AG09309 (cell line): Measurements from ENCODE around the gene SLC41A2.
"Not testable (repeated sequence)": the region's sequence is repeated elsewhere in the genome, so short reads cannot be mapped to it uniquely, and the experiment has no call there.

ENCODE experiments used
- DNase-seq: peaks from one replicate; pipeline ENCODE4 v3.0.0-alpha.2; 2010; ENCODE audit warnings: low read depth
- H3K4me3 ChIP-seq: 2 replicates; pipeline ENCODE4 v1.5.1; 2011; ENCODE audit warnings: mild to moderate bottlenecking, low read depth, low read length, moderate library complexity; ENCODE audit not compliant: control insufficient read depth
- TF ChIP-seq, protein P1 (sequence below): IDR thresholded peaks from 2 replicates; pipeline ENCODE4 v1.5.1; 2011; ENCODE audit warnings: mild to moderate bottlenecking, low read depth, low read length, inconsistent platforms; ENCODE audit not compliant: insufficient read depth, control insufficient read depth; ENCODE audit errors: missing control alignments

SLC41A2 gene

DNA sequence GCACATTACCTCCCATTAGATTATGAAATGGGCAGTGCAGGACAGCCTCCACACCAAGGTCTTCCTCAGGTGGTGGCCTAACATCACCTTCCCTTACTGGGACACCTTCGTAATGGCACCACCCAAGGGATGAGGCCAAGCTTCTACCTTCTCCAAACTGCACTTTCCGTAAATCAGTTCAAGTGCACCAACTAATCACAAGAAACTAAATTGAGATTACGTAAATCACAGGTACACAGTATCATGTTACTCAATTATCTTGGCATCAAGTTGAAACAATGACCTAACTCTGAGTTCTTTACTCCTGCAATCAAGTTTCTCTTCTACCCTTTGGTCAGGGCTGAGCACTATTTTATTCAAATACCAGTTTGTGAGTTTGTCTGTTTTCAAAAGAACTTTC, 13.8 kb downstream of the SLC41A2 start:
- TF ChIP-seq, protein P1, sequence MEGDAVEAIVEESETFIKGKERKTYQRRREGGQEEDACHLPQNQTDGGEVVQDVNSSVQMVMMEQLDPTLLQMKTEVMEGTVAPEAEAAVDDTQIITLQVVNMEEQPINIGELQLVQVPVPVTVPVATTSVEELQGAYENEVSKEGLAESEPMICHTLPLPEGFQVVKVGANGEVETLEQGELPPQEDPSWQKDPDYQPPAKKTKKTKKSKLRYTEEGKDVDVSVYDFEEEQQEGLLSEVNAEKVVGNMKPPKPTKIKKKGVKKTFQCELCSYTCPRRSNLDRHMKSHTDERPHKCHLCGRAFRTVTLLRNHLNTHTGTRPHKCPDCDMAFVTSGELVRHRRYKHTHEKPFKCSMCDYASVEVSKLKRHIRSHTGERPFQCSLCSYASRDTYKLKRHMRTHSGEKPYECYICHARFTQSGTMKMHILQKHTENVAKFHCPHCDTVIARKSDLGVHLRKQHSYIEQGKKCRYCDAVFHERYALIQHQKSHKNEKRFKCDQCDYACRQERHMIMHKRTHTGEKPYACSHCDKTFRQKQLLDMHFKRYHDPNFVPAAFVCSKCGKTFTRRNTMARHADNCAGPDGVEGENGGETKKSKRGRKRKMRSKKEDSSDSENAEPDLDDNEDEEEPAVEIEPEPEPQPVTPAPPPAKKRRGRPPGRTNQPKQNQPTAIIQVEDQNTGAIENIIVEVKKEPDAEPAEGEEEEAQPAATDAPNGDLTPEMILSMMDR: no peak
- no peak for DNase-seq
- H3K4me3 ChIP-seq: no peak overlapping the region

DNA sequence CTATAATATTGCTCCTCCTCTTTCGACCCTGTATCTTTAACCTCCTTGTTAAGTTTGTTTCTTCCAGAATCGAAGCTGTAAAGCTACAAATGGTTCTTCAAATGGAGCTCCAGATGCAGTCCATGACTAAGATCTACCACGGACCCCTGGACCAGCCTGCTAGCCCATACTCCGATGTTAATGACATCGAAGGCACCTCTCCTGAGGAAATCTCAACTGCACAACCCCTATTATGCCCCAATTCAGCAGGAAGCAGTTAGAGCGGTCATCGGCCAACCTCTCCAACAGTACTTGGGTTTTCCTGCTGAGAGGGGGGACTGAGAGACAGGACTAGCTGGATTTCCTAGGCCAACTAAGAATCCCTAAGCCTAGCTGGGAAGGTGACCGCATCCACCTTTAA, 14.7 kb downstream of the SLC41A2 start:
- H3K4me3 ChIP-seq, DNase-seq: not testable (repeated sequence)

DNA sequence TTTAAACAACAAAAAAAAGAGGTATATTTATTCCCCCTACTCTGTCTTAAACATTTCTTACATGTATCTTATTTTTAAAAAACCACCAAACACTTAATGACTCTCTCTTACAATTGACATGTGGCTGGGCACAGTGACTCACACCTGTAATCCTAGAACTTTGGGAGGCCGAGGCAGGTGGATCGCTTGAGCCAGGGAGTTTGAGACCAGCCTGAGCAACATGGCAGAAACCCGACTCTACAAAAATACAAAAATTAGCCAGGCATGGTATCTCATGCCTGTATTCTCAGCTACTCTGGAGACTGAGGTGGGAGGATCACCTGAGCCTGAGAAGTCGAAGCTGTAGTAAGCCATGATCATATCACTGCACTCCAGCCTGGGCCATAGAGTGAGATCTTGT, 16.0 kb downstream of the SLC41A2 start:
- no peak overlapping the region for H3K4me3 ChIP-seq
- TF ChIP-seq, protein P1: no peak
- no peak for DNase-seq

DNA sequence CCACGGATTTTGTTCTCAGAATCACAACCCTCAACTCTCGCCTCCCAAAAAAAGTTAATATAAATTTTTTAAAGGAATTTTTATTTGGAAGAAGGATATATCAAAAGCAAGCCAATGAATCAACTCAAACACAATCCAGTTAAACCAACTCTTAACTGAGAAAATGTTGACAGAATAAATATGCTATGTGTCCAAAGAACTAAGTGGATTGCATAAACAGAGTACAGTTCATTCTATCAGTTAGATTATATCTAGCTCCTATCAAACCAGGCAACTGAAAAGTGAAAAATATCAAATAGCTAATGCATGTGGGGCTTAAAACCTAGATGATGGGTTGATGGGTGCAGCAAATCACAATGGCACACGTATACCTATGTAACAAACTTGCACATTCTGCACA, 16.6 kb downstream of the SLC41A2 start:
- no peak overlapping the region for H3K4me3 ChIP-seq
- TF ChIP-seq, protein P1: no peak
- DNase-seq: no peak

DNA sequence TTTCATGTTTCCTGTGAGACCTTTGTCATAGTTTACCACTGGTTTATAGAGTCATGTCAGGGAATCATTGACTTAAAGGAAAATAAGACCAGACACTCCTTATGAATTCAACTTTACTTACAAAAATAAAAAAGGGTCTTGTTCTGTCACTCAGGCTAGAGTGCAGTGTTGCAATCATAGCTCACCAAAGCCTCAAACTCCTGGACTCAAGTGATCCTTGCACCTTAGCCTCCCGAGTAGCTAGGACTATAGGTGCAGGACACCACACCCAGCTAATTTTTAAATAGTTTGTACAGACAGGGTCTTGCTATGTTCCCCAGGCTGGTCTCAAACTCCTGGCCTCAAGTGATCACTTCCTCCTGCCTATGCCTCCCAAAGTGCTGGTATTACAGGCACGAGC, 19.0 kb downstream of the SLC41A2 start:
- no peak for DNase-seq
- no peak overlapping the region for H3K4me3 ChIP-seq
- TF ChIP-seq, protein P1: no peak

DNA sequence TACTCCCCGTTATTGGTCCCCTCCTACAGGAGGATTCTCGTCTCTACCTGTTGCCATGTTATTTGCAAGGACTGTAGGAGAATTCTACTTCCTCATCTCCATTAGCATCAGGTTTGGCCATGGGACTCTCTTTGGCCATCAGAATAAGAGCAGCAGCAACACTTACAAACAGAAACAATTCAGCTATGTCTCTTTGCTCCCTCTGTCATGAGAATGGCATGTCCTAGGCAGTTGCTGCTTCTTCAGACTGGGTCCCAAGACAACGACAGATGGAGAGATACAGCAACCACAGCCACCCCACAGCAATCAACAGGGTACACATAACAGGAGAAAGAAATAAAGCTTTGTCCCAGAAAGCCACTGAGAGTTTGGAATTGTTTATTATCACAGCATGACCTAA, 19.7 kb downstream of the SLC41A2 start:
- no peak for DNase-seq
- H3K4me3 ChIP-seq: no peak overlapping the region
- TF ChIP-seq, protein P1: no peak

DNA sequence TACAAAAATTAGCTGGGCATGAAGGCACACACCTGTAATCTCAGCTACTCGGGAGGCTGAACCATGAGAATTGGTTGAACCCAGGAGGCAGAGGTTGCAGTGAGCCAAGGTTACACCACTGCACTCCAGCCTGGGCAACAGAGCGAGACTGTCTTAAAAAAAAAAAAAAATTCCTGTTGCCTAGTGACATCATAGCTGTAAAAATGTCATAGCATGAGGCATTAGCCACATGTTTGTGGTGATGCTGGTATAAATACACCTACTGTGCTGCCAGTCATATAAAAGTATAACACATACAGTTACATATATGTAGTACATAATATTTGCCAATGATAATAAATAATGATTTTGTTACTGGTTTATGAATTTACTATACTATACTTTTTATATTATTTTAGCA, 22.2 kb downstream of the SLC41A2 start:
- TF ChIP-seq, protein P1: no peak
- no peak overlapping the region for H3K4me3 ChIP-seq
- no peak for DNase-seq
